PC-3 (cell line): ENCODE data around the gene CNMD.

Source experiments
- EZH2 ChIP-seq: fragments of 300-600 bp; sonication (generic); IDR thresholded peaks from one replicate; pipeline ENCODE4 v1.6.1; 2017; ENCODE audit warnings: antibody characterized with exemption, mild to moderate bottlenecking, low read length; ENCODE audit not compliant: unreplicated experiment
- EZH2phosphoT487 ChIP-seq: fragments of 300-600 bp; sonication (generic); IDR thresholded peaks from 2 replicates; pipeline ENCODE4 v1.6.1; 2018; ENCODE audit warnings: mild to moderate bottlenecking, antibody characterized with exemption, low read length, borderline replicate concordance
- TF ChIP-seq, protein P1 (sequence below): fragments of 300-600 bp; sonication (generic); conservative IDR thresholded peaks from 2 replicates; pipeline ENCODE4 v1.5.1; 2017; ENCODE audit warnings: antibody characterized with exemption, low read depth, mild to moderate bottlenecking, low read length

- TF ChIP-seq, protein P1, sequence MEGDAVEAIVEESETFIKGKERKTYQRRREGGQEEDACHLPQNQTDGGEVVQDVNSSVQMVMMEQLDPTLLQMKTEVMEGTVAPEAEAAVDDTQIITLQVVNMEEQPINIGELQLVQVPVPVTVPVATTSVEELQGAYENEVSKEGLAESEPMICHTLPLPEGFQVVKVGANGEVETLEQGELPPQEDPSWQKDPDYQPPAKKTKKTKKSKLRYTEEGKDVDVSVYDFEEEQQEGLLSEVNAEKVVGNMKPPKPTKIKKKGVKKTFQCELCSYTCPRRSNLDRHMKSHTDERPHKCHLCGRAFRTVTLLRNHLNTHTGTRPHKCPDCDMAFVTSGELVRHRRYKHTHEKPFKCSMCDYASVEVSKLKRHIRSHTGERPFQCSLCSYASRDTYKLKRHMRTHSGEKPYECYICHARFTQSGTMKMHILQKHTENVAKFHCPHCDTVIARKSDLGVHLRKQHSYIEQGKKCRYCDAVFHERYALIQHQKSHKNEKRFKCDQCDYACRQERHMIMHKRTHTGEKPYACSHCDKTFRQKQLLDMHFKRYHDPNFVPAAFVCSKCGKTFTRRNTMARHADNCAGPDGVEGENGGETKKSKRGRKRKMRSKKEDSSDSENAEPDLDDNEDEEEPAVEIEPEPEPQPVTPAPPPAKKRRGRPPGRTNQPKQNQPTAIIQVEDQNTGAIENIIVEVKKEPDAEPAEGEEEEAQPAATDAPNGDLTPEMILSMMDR, result no peak
- TF ChIP-seq EZH2phosphoT487, result no peak
- no peak for TF ChIP-seq EZH2
These were observed 37.1 kb upstream of the CNMD start for GRCh38 chr13:52776726-52777125.
